Right lobe of liver (tissue), 6 donors: ENCODE data around the gene MUC5B. TPM values are rescaled to one million over a fixed set of nuclear protein-coding genes. Genes with fewer than 3 reads are reported as not detected.
"Not testable (repeated sequence)": the region's sequence is repeated elsewhere in the genome, so short reads cannot be mapped to it uniquely, and the experiment has no call there.

Source experiments
- ATAC-seq, 4 donors: fragments of 200-7000 bp; cut with Tn5 transposase; one replicate each; pipeline ENCODE4 v1.9.1; 2020; ENCODE audit warnings: mild to moderate bottlenecking in 4 of 4, moderate library complexity in 4 of 4
- DNase-seq, 3 donors: peaks; one replicate each; pipeline ENCODE4 v3.0.0-alpha.2; 2020
- H3K27ac ChIP-seq, 3 donors: fragments of 200-600 bp; one replicate each; pipeline ENCODE4 v1.8.0; 2022
- H3K27me3 ChIP-seq, 2 donors: fragments of 200-600 bp; one replicate each; pipeline ENCODE4 v1.8.0; 2022
- H3K36me3 ChIP-seq, 4 donors: fragments of 200-600 bp; sonication (generic) in 1 of 4; one replicate each; pipeline versions ENCODE4 v1.5.1 to v1.8.0; 2017 to 2022; ENCODE audit warnings: control low read depth in 1 of 4
- H3K4me1 ChIP-seq, 4 donors: fragments of 200-600 bp; sonication (generic) in 1 of 4; one replicate each; pipeline versions ENCODE4 v1.5.1 to v1.8.0; 2017 to 2022; ENCODE audit warnings: control low read depth in 1 of 4
- H3K4me3 ChIP-seq, 3 donors: fragments of 200-600 bp; one replicate each; pipeline ENCODE4 v1.8.0; 2022
- H3K9me3 ChIP-seq, 4 donors: fragments of 200-600 bp; sonication (generic) in 1 of 4; one replicate each; pipeline versions ENCODE4 v1.5.1 to v1.8.0; 2017 to 2022; ENCODE audit warnings: control low read depth in 1 of 4
- POLR2A ChIP-seq: fragments of 450-650 bp; IDR thresholded peaks from one replicate; pipeline ENCODE4 v1.6.1; 2017; ENCODE audit warnings: antibody characterized with exemption, mild to moderate bottlenecking
- WGBS: methylation state at CpG from one replicate; pipeline ENCODE4 v1.1.6; 2018; ENCODE audit warnings: low coverage, low lambda C conversion rate; ENCODE audit not compliant: insufficient coverage; ENCODE audit errors: missing lambda C conversion rate; 5-methylcytosine and 5-hydroxymethylcytosine counted together
- intact Hi-C, 2 donors: fragments of 100-400 bp; cut with DNase I; formaldehyde crosslinking; loops; one replicate each; pipeline versions ENCODE4 v1.11.2 to v1.14.1; 2022
- total RNA-seq, 6 experiments: library from RNA; depleted of rRNA in 2 of 6; stranded (reverse); fragments of >200 nt in 2 of 6; fragmentation: NEBNext Ultra II Directional in 3 of 6; extraction: Animal tissue kit (Norgen Biotek cat#: 25700) in 3 of 6; gene quantifications; one replicate each; pipeline versions ENCODE4 v1.1.0 to v1.2.4, GENCODE V29; 2016 to 2023
- TF ChIP-seq, protein P1 (sequence below), 4 donors: fragments of 200-600 bp in 3 of 4; fragments of 450-650 bp in 1 of 4; IDR thresholded peaks; one replicate each; pipeline versions ENCODE4 v1.5.1 to v1.8.0; 2016 to 2022; ENCODE audit warnings: antibody characterized with exemption in 4 of 4, mild to moderate bottlenecking in 2 of 4
- donor health status: DM: no; HTN: yes; CAD: no.
- donor health status: DM: no; HTN: no; CAD: no.
- donor health status: DM: no; HTN: no; CAD: no.
- donor health status: DM: no; HTN: yes; CAD: no.
- donor health status: DM: no; HTN: yes; CAD: no.

MUC5B gene
- total RNA-seq, 6 experiments from 2014 or later: 0.06 to 3.7 (median 0.78) TPM

DNA sequence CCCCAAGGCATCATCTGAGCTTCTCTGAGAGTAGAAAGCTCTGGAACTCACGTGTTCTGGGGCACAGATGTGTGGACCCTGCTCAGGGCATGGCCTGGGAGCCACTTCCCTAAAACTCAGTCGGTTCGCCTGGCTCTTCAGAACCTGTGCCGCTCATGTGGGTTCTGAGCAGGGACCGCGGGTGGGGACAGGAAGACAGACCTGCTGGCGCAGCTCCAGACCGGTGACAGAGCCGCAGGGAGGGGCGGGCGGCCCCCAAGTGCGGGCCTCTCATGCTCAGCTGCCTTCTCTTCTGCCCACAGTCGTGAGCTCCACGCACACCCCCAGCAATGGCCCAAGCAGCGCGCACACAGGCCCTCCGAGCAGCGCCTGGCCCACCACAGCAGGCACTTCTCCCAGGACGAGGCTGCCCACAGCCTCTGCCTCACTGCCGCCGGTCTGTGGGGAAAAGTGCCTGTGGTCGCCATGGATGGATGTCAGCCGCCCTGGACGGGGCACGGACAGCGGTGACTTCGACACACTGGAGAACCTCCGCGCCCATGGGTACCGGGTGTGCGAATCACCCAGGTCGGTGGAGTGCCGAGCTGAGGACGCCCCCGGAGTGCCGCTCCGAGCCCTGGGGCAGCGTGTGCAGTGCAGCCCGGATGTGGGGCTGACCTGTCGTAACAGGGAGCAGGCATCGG is 40.9 kb upstream of the MUC5B start:
- intact Hi-C loops: no loop called here
- WGBS: 70% methylated on average over 2 of the region's 41 CpGs
- DNase-seq: no peak
- H3K36me3 ChIP-seq: no peaks in the 10 kb centered on the region
- H3K27me3 ChIP-seq: no peaks in the 10 kb centered on the region
- H3K27ac ChIP-seq: no peak overlapping the region
- no peak for ATAC-seq
- no peaks in the 10 kb centered on the region for H3K4me1 ChIP-seq
- no peak overlapping the region for H3K4me3 ChIP-seq
- TF ChIP-seq, protein P1, sequence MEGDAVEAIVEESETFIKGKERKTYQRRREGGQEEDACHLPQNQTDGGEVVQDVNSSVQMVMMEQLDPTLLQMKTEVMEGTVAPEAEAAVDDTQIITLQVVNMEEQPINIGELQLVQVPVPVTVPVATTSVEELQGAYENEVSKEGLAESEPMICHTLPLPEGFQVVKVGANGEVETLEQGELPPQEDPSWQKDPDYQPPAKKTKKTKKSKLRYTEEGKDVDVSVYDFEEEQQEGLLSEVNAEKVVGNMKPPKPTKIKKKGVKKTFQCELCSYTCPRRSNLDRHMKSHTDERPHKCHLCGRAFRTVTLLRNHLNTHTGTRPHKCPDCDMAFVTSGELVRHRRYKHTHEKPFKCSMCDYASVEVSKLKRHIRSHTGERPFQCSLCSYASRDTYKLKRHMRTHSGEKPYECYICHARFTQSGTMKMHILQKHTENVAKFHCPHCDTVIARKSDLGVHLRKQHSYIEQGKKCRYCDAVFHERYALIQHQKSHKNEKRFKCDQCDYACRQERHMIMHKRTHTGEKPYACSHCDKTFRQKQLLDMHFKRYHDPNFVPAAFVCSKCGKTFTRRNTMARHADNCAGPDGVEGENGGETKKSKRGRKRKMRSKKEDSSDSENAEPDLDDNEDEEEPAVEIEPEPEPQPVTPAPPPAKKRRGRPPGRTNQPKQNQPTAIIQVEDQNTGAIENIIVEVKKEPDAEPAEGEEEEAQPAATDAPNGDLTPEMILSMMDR (IDR thresholded peaks at IDR 0.05): no peak
- no peak for TF ChIP-seq POLR2A
- H3K9me3 ChIP-seq: no peaks in the 10 kb centered on the region

DNA sequence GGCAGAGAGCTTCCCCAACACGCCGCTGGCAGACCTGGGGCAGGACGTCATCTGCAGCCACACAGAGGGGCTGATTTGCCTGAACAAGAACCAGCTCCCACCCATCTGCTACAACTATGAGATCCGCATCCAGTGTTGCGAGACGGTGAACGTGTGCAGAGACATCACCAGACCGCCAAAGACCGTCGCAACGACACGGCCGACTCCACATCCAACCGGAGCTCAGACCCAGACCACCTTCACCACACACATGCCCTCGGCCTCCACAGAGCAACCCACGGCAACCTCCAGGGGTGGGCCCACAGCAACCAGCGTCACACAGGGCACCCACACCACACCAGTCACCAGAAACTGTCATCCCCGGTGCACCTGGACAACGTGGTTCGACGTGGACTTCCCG is 38.7 kb upstream of the MUC5B start:
- DNase-seq, H3K36me3 ChIP-seq, H3K27ac ChIP-seq, H3K27me3 ChIP-seq, intact Hi-C loops, H3K4me1 ChIP-seq, H3K9me3 ChIP-seq, H3K4me3 ChIP-seq: not testable (repeated sequence)
- ATAC-seq: peak in 1 of 4 donors; percentile 34
- WGBS: 100% methylated on average over 1 of the region's 22 CpGs

DNA sequence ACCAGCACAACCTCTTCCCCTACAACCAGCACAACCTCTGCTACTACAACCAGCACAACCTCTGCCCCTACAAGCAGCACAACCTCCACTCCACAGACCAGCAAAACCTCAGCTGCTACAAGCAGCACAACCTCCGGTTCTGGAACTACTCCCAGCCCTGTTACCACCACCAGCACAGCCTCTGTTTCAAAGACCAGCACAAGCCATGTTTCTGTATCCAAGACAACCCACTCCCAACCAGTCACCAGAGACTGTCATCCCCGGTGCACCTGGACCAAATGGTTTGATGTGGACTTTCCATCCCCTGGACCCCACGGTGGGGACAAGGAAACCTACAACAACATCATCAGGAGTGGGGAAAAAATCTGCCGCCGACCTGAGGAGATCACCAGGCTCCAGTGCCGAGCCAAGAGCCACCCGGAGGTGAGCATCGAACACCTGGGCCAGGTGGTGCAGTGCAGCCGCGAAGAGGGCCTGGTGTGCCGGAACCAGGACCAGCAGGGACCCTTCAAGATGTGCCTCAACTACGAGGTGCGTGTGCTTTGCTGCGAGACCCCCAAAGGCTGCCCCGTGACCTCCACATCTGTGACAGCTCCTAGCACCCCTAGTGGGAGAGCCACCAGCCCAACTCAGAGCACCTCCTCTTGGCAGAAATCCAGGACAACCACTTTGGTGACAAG is 34.3 kb upstream of the MUC5B start:
- H3K27me3 ChIP-seq, intact Hi-C loops, H3K4me3 ChIP-seq, H3K4me1 ChIP-seq, ATAC-seq, H3K27ac ChIP-seq, H3K36me3 ChIP-seq, H3K9me3 ChIP-seq: not testable (repeated sequence)
- DNase-seq: peak in 2 of 3 donors; percentile 3 to 12
- WGBS: 67% methylated on average over 1 of the region's 15 CpGs

DNA sequence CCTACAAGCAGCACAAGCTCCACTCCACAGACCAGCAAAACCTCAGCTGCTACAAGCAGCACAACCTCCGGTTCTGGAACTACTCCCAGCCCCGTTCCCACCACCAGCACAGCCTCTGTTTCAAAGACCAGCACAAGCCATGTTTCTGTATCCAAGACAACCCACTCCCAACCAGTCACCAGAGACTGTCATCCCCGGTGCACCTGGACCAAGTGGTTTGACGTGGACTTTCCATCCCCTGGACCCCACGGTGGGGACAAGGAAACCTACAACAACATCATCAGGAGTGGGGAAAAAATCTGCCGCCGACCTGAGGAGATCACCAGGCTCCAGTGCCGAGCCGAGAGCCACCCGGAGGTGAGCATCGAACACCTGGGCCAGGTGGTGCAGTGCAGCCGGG is 33.0 kb upstream of the MUC5B start:
- H3K27me3 ChIP-seq, H3K4me3 ChIP-seq, H3K9me3 ChIP-seq, H3K27ac ChIP-seq, intact Hi-C loops, ATAC-seq, H3K4me1 ChIP-seq, H3K36me3 ChIP-seq: not testable (repeated sequence)
- WGBS: 61% methylated on average over 5 of the region's 12 CpGs
- DNase-seq: peak in 2 of 3 donors; percentile 2 to 6

DNA sequence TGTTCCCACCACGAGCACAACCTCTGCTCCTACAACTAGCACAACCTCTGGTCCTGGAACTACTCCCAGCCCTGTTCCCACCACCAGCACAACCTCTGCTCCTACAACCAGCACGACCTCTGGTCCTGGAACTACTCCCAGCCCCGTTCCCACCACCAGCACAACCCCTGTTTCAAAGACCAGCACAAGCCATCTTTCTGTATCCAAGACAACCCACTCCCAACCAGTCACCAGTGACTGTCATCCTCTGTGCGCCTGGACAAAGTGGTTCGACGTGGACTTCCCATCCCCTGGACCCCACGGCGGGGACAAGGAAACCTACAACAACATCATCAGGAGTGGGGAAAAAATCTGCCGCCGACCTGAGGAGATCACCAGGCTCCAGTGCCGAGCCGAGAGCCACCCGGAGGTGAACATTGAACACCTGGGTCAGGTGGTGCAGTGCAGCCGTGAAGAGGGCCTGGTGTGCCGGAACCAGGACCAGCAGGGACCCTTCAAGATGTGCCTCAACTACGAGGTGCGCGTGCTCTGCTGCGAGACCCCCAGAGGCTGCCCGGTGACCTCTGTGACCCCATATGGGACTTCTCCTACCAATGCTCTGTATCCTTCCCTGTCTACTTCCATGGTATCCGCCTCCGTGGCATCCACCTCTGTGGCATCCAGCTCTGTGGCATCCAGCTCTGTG is 30.9 kb upstream of the MUC5B start:
- WGBS: 41% methylated on average over 5 of the region's 22 CpGs
- intact Hi-C loops, H3K4me3 ChIP-seq, H3K27me3 ChIP-seq, H3K36me3 ChIP-seq, H3K27ac ChIP-seq, ATAC-seq, H3K4me1 ChIP-seq, H3K9me3 ChIP-seq: not testable (repeated sequence)
- DNase-seq: peak in 2 of 3 donors; percentile 9 to 30

DNA sequence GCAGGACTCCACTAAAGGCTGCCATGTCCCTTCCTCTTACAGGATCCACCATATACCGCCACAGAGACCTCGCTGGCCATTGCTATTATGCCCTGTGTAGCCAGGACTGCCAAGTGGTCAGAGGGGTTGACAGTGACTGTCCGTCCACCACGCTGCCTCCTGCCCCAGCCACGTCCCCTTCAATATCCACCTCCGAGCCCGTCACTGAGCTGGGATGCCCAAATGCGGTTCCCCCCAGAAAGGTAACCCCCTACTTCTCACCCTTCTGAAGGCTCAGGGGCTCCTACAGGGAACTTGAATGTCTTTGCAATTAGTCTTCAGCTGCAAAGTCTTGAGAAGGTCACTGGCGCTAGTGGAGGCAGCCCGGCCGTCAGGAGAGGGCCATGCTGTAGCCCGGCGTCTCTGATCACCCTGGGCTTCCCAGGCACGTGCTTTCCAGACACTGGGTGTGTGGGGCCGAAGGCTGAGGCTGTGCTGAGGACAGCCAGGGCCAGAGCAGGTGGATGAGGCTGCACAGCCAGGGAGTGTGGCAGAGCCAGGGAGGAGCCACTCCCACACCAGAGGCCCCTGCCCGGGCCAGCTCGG is 30.0 kb upstream of the MUC5B start:
- H3K4me1 ChIP-seq: no peaks in the 10 kb centered on the region
- intact Hi-C loops: no loop called here
- H3K4me3 ChIP-seq: no peak overlapping the region
- H3K27ac ChIP-seq: no peak overlapping the region
- no peak for ATAC-seq
- H3K27me3 ChIP-seq: no peaks in the 10 kb centered on the region
- peak in 2 of 3 donors; percentile 14 to 39 for DNase-seq
- no peaks in the 10 kb centered on the region for H3K36me3 ChIP-seq
- TF ChIP-seq, protein P1 (IDR thresholded peaks at IDR 0.05): no peak
- no peak for TF ChIP-seq POLR2A
- WGBS: 94% methylated on average over 6 of the region's 17 CpGs
- no peaks in the 10 kb centered on the region for H3K9me3 ChIP-seq
